Measurements from ENCODE around the gene MORC2.

- TF ChIP-seq CTCF (IDR thresholded peaks at IDR 0.05; ENCODE audit: low read length) (no peak), EZH2 (IDR thresholded peaks at IDR 0.05; ENCODE audit: borderline replicate concordance, low read length) (no peak)
These were observed 1.8 kb upstream of the MORC2 start for GRCh38 chr22:30970356-30970746.

Measured in OCI-LY1 (cell line).